GM04504 (cell line): ENCODE data around the gene KRABD2.
A peak's percentile ranks its signal among the peaks of the same experiment; 100 is the strongest.
"Not testable (repeated sequence)": the region's sequence is repeated elsewhere in the genome, so short reads cannot be mapped to it uniquely, and the experiment has no call there.

Experiments used
- DNase-seq: peaks from one replicate; pipeline ENCODE4 v3.0.0-alpha.2; 2012; ENCODE audit warnings: low read depth

The KRABD2 gene

DNA sequence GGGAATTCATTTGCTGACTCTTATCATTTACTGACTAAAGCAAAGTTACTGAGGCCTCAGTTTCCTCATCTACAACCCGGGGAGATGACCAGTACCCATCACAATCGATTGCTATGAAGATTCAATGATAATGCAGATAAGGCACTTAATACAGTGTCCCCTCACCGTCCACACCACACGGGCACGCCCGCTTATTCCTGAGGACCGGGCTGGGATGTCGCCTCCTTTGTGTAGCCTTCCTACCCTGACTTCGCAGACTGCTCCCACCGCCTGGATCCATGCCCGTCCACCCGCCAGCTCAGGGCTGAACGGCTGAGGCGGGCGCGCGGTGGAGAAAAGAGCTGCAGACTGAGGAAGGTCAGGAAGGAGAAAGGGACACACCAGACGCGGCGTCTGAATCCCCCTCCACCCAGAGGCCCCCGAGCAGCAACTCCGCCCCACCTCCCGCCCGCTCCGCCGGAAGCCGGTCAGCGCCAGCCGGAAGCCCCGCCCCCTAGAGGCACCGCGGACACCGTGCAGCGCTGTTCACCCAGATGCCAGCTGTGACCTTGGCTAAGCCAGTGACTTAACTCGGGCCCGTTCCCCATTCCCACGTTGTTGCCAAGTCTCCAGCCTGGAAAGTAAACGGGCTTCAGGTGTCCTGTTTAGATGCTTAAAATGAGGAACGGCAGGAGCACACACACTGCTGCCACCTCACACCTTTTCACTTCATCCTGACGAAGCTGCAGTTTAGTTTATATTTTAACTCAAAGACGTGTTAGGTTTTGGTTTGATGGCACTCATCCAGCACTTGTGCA is at the start of gene KRABD2:
Gene KRABD2 (minus strand): TSS at position 434 of the 797 bp plus-strand sequence.
- DNase-seq = no peak

- DNase-seq = no peak
Measured at GRCh38 chr17:8421571-8421970, 45.1 kb upstream of the KRABD2 start.

- peak; percentile 28 for DNase-seq
Measured at GRCh38 chr17:8420041-8420934, 43.8 kb upstream of the KRABD2 start.

GRCh38 chr17:8419305-8419704 is 42.8 kb upstream of the KRABD2 start:
- DNase-seq = no peak

- DNase-seq = no peak
Measured at GRCh38 chr17:8418471-8418870, 42.0 kb upstream of the KRABD2 start.

- DNase-seq = no peak
Measured at GRCh38 chr17:8417806-8418205, 41.3 kb upstream of the KRABD2 start.

- no peak for DNase-seq
Measured at GRCh38 chr17:8413938-8414337, 37.4 kb upstream of the KRABD2 start.

DNA sequence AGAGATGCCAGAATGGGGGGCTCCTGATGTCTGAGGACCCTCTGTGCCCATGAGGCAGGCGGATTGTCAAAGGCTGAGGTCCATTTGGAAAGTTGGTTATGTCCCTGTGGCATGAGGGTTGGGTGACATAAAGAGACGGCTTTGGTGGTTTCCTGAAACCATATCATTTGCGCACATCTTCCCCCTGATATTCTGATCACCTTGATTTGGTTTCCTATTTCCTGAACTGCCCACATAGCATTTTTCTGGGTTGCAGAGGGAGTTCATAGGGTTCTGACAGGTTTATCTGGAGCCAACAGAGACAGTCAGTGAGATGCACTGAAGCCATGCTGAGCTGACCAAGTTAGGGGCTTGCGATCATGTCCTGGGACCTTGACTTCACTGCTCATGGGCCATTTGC is 36.8 kb upstream of the KRABD2 start:
- no peak for DNase-seq

DNA sequence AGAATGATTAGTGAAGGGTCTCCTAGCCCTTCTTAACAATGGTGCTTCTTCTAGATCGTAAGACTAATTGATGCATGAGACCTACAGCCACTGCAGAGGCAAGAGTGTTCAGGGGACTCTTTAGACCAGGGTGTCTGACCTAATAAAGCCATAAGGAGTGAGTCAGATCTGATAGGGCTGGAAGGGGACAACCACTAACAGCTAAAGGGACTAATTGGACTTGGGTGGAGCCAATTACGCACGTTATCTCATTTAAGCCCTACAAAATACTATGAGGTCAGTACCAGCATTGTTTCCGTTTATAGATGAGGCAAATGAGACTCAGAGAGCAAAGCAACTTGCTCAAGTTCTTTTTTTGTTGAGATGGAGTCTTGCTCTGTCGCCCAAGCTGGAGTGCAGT is 35.6 kb upstream of the KRABD2 start:
- no peak for DNase-seq

DNA sequence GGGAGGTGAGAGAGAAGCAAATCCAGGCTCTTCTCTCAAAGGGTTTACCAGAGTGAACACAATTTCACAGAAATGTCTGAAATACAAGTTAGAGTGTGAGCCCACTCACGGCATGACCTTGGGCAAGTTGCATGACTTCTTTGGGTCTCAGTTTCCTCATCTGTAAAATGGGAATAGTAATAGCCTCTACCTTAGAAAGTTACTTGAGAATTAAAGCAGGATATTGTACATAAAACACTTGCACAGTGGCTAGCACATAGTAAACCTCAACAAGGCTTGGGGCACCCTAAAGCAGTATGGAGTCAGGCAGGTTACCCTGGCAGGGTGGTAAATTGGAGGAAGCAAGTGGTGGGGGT is 34.4 kb upstream of the KRABD2 start:
- no peak for DNase-seq

DNA sequence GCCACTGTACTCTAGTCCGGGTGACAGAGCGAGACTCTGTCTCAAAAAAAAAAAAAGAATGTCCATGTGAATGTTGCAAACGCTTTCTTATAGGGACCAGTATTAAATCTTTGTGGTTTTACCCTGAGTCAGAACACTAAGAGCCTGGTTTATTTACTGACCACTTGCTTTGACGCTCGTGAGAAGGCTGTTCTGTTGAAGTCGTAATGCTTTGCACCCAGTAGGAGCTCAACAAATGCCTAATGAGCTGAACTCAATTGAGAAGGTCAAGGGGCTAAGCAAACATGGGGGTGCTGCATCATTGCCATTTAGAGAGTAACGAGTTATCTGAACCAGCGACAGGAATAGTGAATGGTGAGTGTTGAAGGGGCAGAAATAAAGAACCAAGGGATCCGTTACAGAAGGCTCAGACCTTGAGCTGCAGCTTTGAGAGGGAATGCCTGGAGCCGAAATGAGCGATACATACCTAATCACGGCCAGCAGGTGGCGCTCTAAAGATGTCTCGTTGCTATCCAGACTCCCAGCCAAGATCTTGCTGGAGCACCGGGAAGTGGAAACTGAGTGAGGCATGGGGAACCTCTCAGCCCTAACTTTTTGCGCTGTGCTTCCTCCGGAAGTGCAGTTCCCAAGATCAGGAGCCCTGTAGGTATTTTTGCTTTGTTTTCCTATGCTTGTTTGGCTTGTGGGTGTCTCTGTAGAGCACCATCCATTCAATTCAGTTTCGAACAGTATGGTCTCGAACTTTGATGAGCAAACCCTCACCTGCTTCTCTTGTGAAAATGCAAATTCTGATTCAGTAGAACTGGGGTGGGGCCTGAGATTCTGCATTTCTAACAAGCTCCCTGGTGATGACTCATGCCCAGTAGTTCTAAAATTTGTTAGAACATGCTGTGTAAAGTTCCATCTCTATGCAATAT is 33.7 kb upstream of the KRABD2 start:
- peak; percentile 70 for DNase-seq

GRCh38 chr17:8408371-8408770 is 31.9 kb upstream of the KRABD2 start:
- DNase-seq = no peak

- no peak for DNase-seq
Measured at GRCh38 chr17:8406174-8406573, 29.7 kb upstream of the KRABD2 start.

DNA sequence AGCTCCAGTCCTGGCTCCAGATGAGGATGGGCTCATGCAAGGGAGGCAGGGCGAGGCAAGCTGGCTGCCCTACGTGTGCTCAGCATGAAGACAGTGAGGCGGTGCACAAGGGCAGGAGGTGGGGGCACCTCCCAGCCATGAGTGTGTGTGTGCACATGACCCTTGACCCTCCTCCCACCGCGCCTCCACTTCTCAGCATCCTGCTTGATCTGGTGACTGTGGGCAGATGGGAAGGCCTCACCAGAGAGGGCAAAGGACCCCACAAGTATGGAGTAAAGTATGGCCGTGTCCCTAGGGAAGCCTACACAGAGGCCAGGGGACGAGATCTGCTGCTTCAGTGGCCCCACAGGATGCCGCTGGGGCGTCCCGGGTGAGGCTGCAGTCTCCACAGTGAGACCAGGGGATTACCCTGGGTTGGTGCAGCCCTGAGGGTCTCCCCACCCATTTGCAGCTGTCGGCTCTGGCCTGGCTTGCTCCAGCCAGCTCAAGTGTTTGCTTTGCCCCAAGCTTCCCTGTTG is 29.1 kb upstream of the KRABD2 start:
- DNase-seq = no peak

DNA sequence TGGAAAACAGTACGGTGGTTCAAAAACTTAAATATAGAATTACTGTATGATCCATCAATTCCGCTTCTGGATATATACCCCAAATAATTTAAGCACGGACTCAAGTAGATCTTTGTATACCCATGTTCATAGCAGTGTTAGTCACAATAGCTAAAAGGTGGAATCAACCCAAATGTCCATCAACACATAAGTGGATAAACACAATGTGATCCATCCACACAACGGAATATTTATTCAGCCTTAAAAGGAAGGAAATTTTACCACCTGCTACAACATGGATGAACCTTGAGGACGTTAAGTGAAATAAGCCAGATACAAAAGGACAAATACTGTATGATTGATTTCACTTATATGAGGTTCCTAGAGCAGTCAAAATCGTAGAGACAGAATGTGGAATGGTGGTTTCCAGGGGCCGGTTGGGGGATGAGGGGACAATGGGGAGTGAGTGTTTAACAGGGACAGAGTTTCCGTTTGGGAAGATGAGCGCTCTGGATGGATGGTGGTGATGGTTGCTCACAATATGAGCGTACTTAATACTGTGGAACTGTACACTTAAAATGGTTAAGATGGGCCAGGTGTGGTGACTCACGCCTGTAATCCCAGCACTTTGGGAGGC is 26.5 kb upstream of the KRABD2 start:
- no peak for DNase-seq

- no peak for DNase-seq
Measured at GRCh38 chr17:8401107-8401506, 24.6 kb upstream of the KRABD2 start.

DNA sequence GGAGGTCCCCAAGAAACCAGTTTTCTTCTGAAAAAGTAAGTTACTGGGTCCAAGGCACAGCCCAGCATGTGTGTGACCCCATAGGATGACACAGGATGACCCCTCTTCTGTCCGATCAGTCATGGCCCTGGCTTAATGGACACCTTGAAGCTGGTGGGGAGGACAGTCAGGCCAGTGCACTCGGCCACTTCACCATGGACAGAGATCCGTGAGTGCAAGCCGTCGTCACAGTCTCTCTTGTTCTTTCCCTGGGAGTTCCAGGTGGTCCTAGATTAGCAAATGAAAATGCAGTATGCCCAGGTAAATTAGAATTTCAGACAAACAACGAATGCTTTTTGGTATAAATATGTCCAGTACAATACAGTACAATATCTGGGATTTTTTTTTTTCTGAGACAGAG is 22.5 kb upstream of the KRABD2 start:
- DNase-seq = no peak

GRCh38 chr17:8397636-8398035 is 21.1 kb upstream of the KRABD2 start, which contains the start of gene RNF222:
Gene RNF222 (minus strand): TSS chr17:8397827. CDS start chr17:8393461, 4,366 bp downstream.
- DNase-seq = no peak

DNA sequence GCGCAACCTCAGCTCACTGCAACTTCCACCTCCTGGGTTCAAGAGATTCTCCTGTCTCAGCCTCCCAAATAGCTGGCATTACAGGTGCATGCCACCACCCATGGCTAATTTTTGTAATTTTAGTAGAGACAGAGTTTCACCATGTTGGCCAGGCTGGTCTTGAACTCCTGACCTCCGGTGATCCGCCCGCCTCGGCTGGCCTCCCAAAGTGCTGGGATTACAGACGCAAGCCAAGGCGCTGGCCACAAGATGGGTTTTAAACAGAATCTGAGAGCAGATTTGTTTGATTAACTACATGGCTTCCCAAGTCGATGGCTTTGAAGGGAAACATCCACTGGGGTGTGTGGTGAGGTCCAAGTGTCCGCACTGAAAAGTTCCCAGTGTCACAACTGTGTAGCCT is 18.0 kb upstream of the KRABD2 start:
- not testable (repeated sequence) for DNase-seq

DNA sequence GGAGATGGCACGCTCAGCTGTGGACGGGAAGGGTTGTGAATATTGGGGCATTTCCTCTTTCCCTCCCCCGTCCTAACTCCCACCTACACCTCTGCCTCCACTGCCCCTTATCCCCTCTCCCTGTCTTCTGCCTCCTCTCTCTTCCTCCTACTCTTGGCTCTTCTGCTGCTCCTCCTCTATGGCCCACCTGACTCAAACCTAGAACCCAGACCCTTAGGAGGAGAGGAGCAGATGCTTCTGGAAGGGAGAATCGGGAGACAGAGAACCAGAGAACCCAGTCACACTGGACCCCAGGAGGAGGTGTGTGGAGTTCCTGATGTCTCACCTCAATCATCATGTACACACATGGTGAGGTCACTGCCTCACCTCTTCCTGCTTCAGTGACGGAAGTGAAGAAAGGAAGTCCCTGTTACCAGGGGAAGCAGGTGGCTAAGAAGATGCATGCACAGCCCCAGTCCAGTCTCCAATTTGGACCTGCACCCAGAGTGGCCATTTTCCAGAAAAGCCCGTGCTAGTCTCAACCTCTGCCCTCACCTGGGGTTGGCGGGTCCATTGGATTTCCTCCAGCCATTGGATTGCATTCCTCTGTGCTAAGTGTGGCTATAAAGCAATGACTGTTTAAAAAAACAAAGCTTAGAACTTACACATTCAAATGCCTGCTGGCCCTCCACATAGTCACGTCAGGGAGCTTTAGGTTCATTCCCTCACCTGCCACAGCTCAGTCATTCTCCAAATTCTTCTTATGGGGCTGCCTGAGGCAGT is 17.1 kb upstream of the KRABD2 start:
- DNase-seq = no peak
